H1 (cell line): ENCODE measurements around the gene RTKN2. TPM values are rescaled to one million over a fixed set of nuclear protein-coding genes. Genes with fewer than 3 reads are reported as not detected.

Source experiments
- CTCF ChIA-PET: fragments of 300-600 bp; sonication (Branson Sonifier 250); formaldehyde crosslinking; loops from one replicate; lab custom pipeline; 2021; ENCODE audit not compliant: partially characterized antibody; lab: Charles Lee
- POLR2A ChIA-PET: fragments of 300-600 bp; sonication (Branson Sonifier 250); formaldehyde crosslinking; loops from one replicate; lab custom pipeline; 2021; ENCODE audit warnings: inconsistent platforms; ENCODE audit not compliant: partially characterized antibody; lab: Charles Lee
- DNase-seq, 2 experiments: peaks; one replicate each; pipeline versions ENCODE4 v3.0.0 to v3.0.0-alpha.2; 2010 to 2022; ENCODE audit warnings: low spot score in 2 of 2, low read depth in 1 of 2, mixed read lengths in 1 of 2
- FAIRE-seq: peaks from 2 replicates; lab custom pipeline; 2011; peaks lifted over from hg19 to GRCh38; lab: Jason Lieb, UNC
- H2AFZ ChIP-seq: 2 replicates; pipeline ENCODE4 v1.8.1; 2012; ENCODE audit warnings: low read length, inconsistent platforms
- H2AK5ac ChIP-seq: 2 replicates; pipeline ENCODE4 v1.6.1; 2013; ENCODE audit warnings: low read depth, low read length
- H2BK120ac ChIP-seq: replicated peaks from 2 replicates; pipeline ENCODE3; 2013; ENCODE audit warnings: low read depth, low read length, inconsistent platforms
- H2BK12ac ChIP-seq: 2 replicates; pipeline ENCODE4 v1.6.1; 2013; ENCODE audit warnings: low read depth, low read length
- H2BK15ac ChIP-seq: 2 replicates; pipeline ENCODE4 v1.6.1; 2013; ENCODE audit warnings: low read length
- H2BK20ac ChIP-seq: 2 replicates; pipeline ENCODE4 v1.6.1; 2013; ENCODE audit warnings: low read length
- H2BK5ac ChIP-seq: 2 replicates; pipeline ENCODE4 v1.6.1; 2013; ENCODE audit warnings: low read depth, low read length
- H3K14ac ChIP-seq: 2 replicates; pipeline ENCODE4 v1.6.1; 2013; ENCODE audit warnings: inconsistent platforms; ENCODE audit not compliant: insufficient read length
- H3K18ac ChIP-seq: 2 replicates; pipeline ENCODE4 v1.6.1; 2013; ENCODE audit warnings: low read length; ENCODE audit errors: extremely low read depth
- H3K23ac ChIP-seq: 2 replicates; pipeline ENCODE4 v1.6.1; 2013; ENCODE audit warnings: inconsistent platforms; ENCODE audit not compliant: insufficient read length
- H3K23me2 ChIP-seq: 2 replicates; pipeline ENCODE4 v1.6.1; 2013; ENCODE audit warnings: low read depth, low read length
- H3K27ac ChIP-seq: 2 replicates; pipeline ENCODE4 v1.6.1; 2011; ENCODE audit warnings: low read depth, low read length, inconsistent platforms
- H3K27me3 ChIP-seq, 4 experiments: replicated peaks in 1 of 4; 1 replicate in 1 of 4; 2 replicates in 3 of 4; pipeline versions ENCODE4 v1.6.1 to v1.8.1; 2011 to 2013; ENCODE audit warnings: low read length in 3 of 4, mild to moderate bottlenecking in 3 of 4, inconsistent platforms in 2 of 4, mixed read lengths in 2 of 4, moderate library complexity in 1 of 4; ENCODE audit not compliant: control insufficient read depth in 3 of 4, insufficient read depth in 3 of 4; ENCODE audit errors: extremely low read depth in 1 of 4
- H3K36me3 ChIP-seq, 4 experiments: 2 replicates each; pipeline versions ENCODE4 v1.6.1 to v1.8.1; 2011 to 2013; ENCODE audit warnings: mild to moderate bottlenecking in 4 of 4, low read length in 3 of 4, moderate library complexity in 2 of 4, control low read depth in 1 of 4, inconsistent platforms in 1 of 4; ENCODE audit not compliant: insufficient read depth in 4 of 4, control insufficient read depth in 2 of 4
- H3K4ac ChIP-seq: replicated peaks from 2 replicates; pipeline ENCODE3; 2013; ENCODE audit warnings: low read length, low read depth, mixed read lengths, inconsistent platforms; ENCODE audit not compliant: insufficient read length
- H3K4me1 ChIP-seq, 4 experiments: replicated peaks in 1 of 4; 1 replicate in 1 of 4; 2 replicates in 3 of 4; pipeline versions ENCODE4 v1.6.1 to v1.8.1; 2011 to 2013; ENCODE audit warnings: low read length in 3 of 4, inconsistent platforms in 2 of 4, mixed read lengths in 1 of 4; ENCODE audit not compliant: insufficient read depth in 4 of 4, control insufficient read depth in 3 of 4
- H3K4me2 ChIP-seq, 2 experiments: 2 replicates each; pipeline versions ENCODE4 v1.6.1 to v1.8.1; 2011 to 2013; ENCODE audit warnings: low read depth in 2 of 2, low read length in 2 of 2, control low read depth in 1 of 2, inconsistent platforms in 1 of 2, mild to moderate bottlenecking in 1 of 2; ENCODE audit not compliant: insufficient read depth in 1 of 2
- H3K4me3 ChIP-seq, 4 experiments: fragments of 200-600, 300-600 bp in 1 of 4; sonication (generic), shearing (Covaris generic), sonication (Bioruptor Twin) in 1 of 4; 2 replicates each; pipeline versions ENCODE4 v1.5.1 to v1.8.1; 2011 to 2016; ENCODE audit warnings: low read length in 4 of 4, low read depth in 3 of 4, control low read depth in 2 of 4, inconsistent platforms in 2 of 4, mild to moderate bottlenecking in 2 of 4, mixed read lengths in 1 of 4, moderate library complexity in 1 of 4; ENCODE audit not compliant: insufficient read depth in 2 of 4; ENCODE audit errors: extremely low read depth in 1 of 4
- H3K56ac ChIP-seq: replicated peaks from 2 replicates; pipeline ENCODE3; 2013; ENCODE audit warnings: low read depth, mild to moderate bottlenecking, mixed read lengths, low read length, inconsistent platforms; ENCODE audit not compliant: insufficient read length
- H3K79me1 ChIP-seq: 2 replicates; pipeline ENCODE4 v1.6.1; 2013; ENCODE audit warnings: low read depth, low read length, control low read depth
- H3K79me2 ChIP-seq, 2 experiments: 2 replicates each; pipeline versions ENCODE4 v1.6.1 to v1.8.1; 2012 to 2013; ENCODE audit warnings: low read length in 2 of 2, mild to moderate bottlenecking in 2 of 2, inconsistent platforms in 1 of 2; ENCODE audit not compliant: insufficient read depth in 2 of 2, control insufficient read depth in 1 of 2
- H3K9ac ChIP-seq, 4 experiments: replicated peaks in 1 of 4; 1 replicate in 1 of 4; 2 replicates in 3 of 4; pipeline versions ENCODE4 v1.6.1 to v1.8.1; 2011 to 2013; ENCODE audit warnings: low read depth in 3 of 4, low read length in 3 of 4, control low read depth in 2 of 4, mild to moderate bottlenecking in 2 of 4, moderate library complexity in 2 of 4, inconsistent platforms in 1 of 4; ENCODE audit errors: extremely low read depth in 1 of 4
- H3K9me3 ChIP-seq, 2 experiments: 2 replicates each; pipeline versions ENCODE4 v1.6.1 to v1.8.1; 2012 to 2013; ENCODE audit warnings: mild to moderate bottlenecking in 2 of 2, moderate library complexity in 2 of 2, control low read depth in 1 of 2, inconsistent platforms in 1 of 2, low read depth in 1 of 2, low read length in 1 of 2, mixed read lengths in 1 of 2; ENCODE audit not compliant: insufficient read depth in 2 of 2
- H4K20me1 ChIP-seq, 2 experiments: replicated peaks in 1 of 2; 2 replicates each; pipeline versions ENCODE3 to v1.8.1; 2011 to 2013; ENCODE audit warnings: inconsistent platforms in 2 of 2, low read length in 2 of 2, mild to moderate bottlenecking in 1 of 2; ENCODE audit not compliant: insufficient read depth in 2 of 2, control insufficient read depth in 1 of 2
- H4K5ac ChIP-seq: 2 replicates; pipeline ENCODE4 v1.6.1; 2013; ENCODE audit warnings: low read length, low read depth, mixed read lengths, inconsistent platforms; ENCODE audit not compliant: insufficient read length
- H4K8ac ChIP-seq: 2 replicates; pipeline ENCODE4 v1.8.0; 2013; ENCODE audit warnings: mild to moderate bottlenecking, moderate library complexity, low read length, inconsistent platforms; ENCODE audit not compliant: insufficient read depth; ENCODE audit errors: extremely low read depth
- H4K91ac ChIP-seq: replicated peaks from 2 replicates; pipeline ENCODE3; 2013; ENCODE audit warnings: low read length, mixed read lengths, inconsistent platforms; ENCODE audit not compliant: insufficient read length
- CTBP2 ChIP-seq: IDR thresholded peaks from 2 replicates; pipeline ENCODE4 v1.7.0; 2011; ENCODE audit warnings: borderline replicate concordance, mild to moderate bottlenecking, moderate library complexity, mixed read lengths, low read length; ENCODE audit not compliant: insufficient read depth, insufficient read length
- EGR1 ChIP-seq: IDR thresholded peaks from 2 replicates; pipeline ENCODE4 v1.6.1; 2011; ENCODE audit warnings: low read depth, low read length, borderline replicate concordance
- JUND ChIP-seq: IDR thresholded peaks from 2 replicates; pipeline ENCODE4 v1.6.1; 2011; ENCODE audit warnings: mild to moderate bottlenecking, improper control_type of control experiment, low read length
- SIRT6 ChIP-seq: IDR thresholded peaks from one replicate; pipeline ENCODE4 v1.7.1; 2012; ENCODE audit warnings: low read length, inconsistent platforms
- SUZ12 ChIP-seq: fragments of 200-600 bp; sonication (generic); IDR thresholded peaks from 2 replicates; pipeline ENCODE4 v1.6.1; 2012; ENCODE audit warnings: mild to moderate bottlenecking, inconsistent platforms, low read length, moderate library complexity, mixed read lengths
- TAF7 ChIP-seq: optimal IDR thresholded peaks from 2 replicates; pipeline ENCODE3; 2011; ENCODE audit warnings: low read depth, mild to moderate bottlenecking, inconsistent platforms, low read length, moderate library complexity, borderline replicate concordance
- WGBS, 2 experiments: shearing (Covaris generic) in 1 of 2; methylation state at CpG; one replicate each; pipeline versions ENCODE4 v1.1.6 to v1.1.7; 2013 to 2015; ENCODE audit warnings: low lambda C conversion rate in 2 of 2, mixed read lengths in 2 of 2, inconsistent platforms in 1 of 2, low coverage in 1 of 2, missing lambda C conversion rate in 1 of 2; ENCODE audit not compliant: insufficient replicate concordance in 2 of 2, insufficient coverage in 1 of 2, insufficient read length in 1 of 2; ENCODE audit errors: extremely low coverage in 1 of 2, missing lambda C conversion rate in 1 of 2; 5-methylcytosine and 5-hydroxymethylcytosine counted together
- polyA plus RNA-seq, 7 experiments: library from polyadenylated mRNA; depleted of rRNA in 3 of 7; stranded (reverse) in 5 of 7; unstranded in 2 of 7; fragments of >200 nt in 5 of 7; fragments of 200-250 nt in 2 of 7; gene quantifications; 1 replicate in 5 of 7; 2 replicates in 1 of 7; 4 replicates in 1 of 7; pipeline versions ENCODE4 v1.2.1 to v1.2.3, GENCODE V29; 2011 to 2013; ENCODE audit warnings: missing spikeins in 2 of 7, mixed read lengths in 2 of 7
- total RNA-seq: library from RNA; stranded (reverse); fragmentation: NEBNext Ultra II Directional; extraction: Animal tissue kit (Norgen Biotek cat#: 25700); gene quantifications from 2 replicates; pipeline ENCODE4 v1.2.1, GENCODE V29; 2021

RTKN2 gene
- total and polyA plus RNA-seq, 2 of the 8 experiments (the other 6 are each of a cell fraction or from before 2014, with no cell fraction given): 5.1 to 24.6 TPM

DNA sequence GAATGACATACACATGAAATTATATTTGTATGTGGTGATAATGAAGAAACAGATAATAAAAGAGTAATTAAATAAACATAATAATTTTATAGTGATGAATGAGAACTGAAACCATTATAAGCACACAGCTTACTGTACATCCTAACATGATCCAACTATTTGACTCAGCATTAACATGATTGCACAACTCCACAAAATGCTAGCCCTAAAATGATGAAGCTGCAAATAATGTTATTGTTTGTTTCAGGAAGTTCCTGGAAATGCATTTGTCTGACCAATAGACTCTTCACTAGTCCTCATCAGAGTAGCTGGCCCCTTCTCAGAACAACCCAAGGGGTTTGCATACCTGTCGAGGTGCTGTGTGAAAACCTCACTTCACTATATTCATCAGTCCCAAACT lies 115.5 kb downstream of the RTKN2 start:
- CTCF ChIA-PET: no interaction called here
- no peaks in the 10 kb centered on the region for H3K79me2 ChIP-seq

More for the DNA sequence above, 115.5 kb downstream of the RTKN2 start:
- no peak overlapping the region for H3K4me3 ChIP-seq
- FAIRE-seq: no peak
- no peak overlapping the region for H2BK12ac ChIP-seq
- H2AFZ ChIP-seq: no peak overlapping the region
- H3K23me2 ChIP-seq: no peaks in the 10 kb centered on the region
- no peak overlapping the region for H2BK5ac ChIP-seq
- H3K18ac ChIP-seq: no peak overlapping the region
- no peak for TF ChIP-seq SUZ12
- no peak for TF ChIP-seq SIRT6
- TF ChIP-seq EGR1: no peak
- no peak for TF ChIP-seq TAF7
- TF ChIP-seq JUND: no peak
- no peak for TF ChIP-seq CTBP2
- no peak overlapping the region for H3K4ac ChIP-seq
- no peak overlapping the region for H4K5ac ChIP-seq
- no peaks in the 10 kb centered on the region for H4K20me1 ChIP-seq
- no peak overlapping the region for H2BK120ac ChIP-seq
- H3K14ac ChIP-seq: no peak overlapping the region
- H2AK5ac ChIP-seq: no peak overlapping the region
- no peak overlapping the region for H3K27ac ChIP-seq
- no peaks in the 10 kb centered on the region for H3K9me3 ChIP-seq
- no peak overlapping the region for H2BK20ac ChIP-seq
- H3K23ac ChIP-seq: no peak overlapping the region
- H4K91ac ChIP-seq: no peak overlapping the region
- no peaks in the 10 kb centered on the region for H3K4me1 ChIP-seq
- H2BK15ac ChIP-seq: no peak overlapping the region
- DNase-seq: no peak
- POLR2A ChIA-PET: no interaction called here
- no peaks in the 10 kb centered on the region for H3K36me3 ChIP-seq
- 79% methylated on average over 1 of the region's 1 CpG; no CpG with 5 or more reads in 1 of the 2 experiments for WGBS, 2 experiments
- H4K8ac ChIP-seq: no peak overlapping the region
- no peak overlapping the region for H3K56ac ChIP-seq
- H3K9ac ChIP-seq: no peak overlapping the region
- H3K4me2 ChIP-seq: no peak overlapping the region
- no peaks in the 10 kb centered on the region for H3K27me3 ChIP-seq
- H3K79me1 ChIP-seq: no peaks in the 10 kb centered on the region; the same call in 1 of the 2 replicates
